Natural killer cell (primary cell): ENCODE measurements around the gene SIK3. TPM values are rescaled to one million over a fixed set of nuclear protein-coding genes. Genes with fewer than 3 reads are reported as not detected.

Experiments
- ATAC-seq, 3 donors: fragments of 150-1000 bp in 2 of 3; fragments of 200-7000 bp in 1 of 3; cut with Tn5 transposase; 1 replicate in 1 of 3; 2 replicates in 2 of 3; pipeline ENCODE4 v1.10.0; 2021; ENCODE audit warnings: mild to moderate bottlenecking in 2 of 3, moderate library complexity in 2 of 3
- DNase-seq, 2 donors: peaks; one replicate each; pipeline versions ENCODE4 v3.0.0 to v3.0.0-alpha.2; 2013 to 2021; ENCODE audit warnings: mixed read lengths in 1 of 2
- H3K27ac ChIP-seq: one replicate; pipeline ENCODE4 v1.5.1; 2013; ENCODE audit warnings: mild to moderate bottlenecking, low read length
- H3K27me3 ChIP-seq: one replicate; pipeline ENCODE4 v1.6.1; 2013; ENCODE audit warnings: low read length; ENCODE audit not compliant: control insufficient read depth, insufficient read depth
- H3K36me3 ChIP-seq: one replicate; pipeline ENCODE4 v1.6.1; 2013; ENCODE audit warnings: low read length; ENCODE audit not compliant: control insufficient read depth, insufficient read depth
- H3K4me1 ChIP-seq: one replicate; pipeline ENCODE4 v1.6.1; 2013; ENCODE audit warnings: low read length; ENCODE audit not compliant: control insufficient read depth, insufficient read depth
- H3K4me3 ChIP-seq: one replicate; pipeline ENCODE4 v1.5.1; 2013; ENCODE audit warnings: low read length
- H3K9me3 ChIP-seq: one replicate; pipeline ENCODE4 v1.6.1; 2013; ENCODE audit warnings: low read length; ENCODE audit not compliant: control insufficient read depth, insufficient read depth
- H3K27ac Mint-ChIP-seq, 2 donors: one replicate each; pipeline ENCODE4 v1.8.0; 2022; ENCODE audit warnings: mild to moderate bottlenecking in 2 of 2, mixed read lengths in 2 of 2, moderate library complexity in 1 of 2
- H3K27me3 Mint-ChIP-seq, 2 donors: one replicate each; pipeline ENCODE4 v1.8.0; 2022; ENCODE audit warnings: low read depth in 2 of 2, mixed read lengths in 2 of 2
- H3K36me3 Mint-ChIP-seq: one replicate; pipeline ENCODE4 v1.8.0; 2022; ENCODE audit warnings: mixed read lengths
- H3K4me1 Mint-ChIP-seq, 2 donors: one replicate each; pipeline ENCODE4 v1.8.0; 2022; ENCODE audit warnings: mixed read lengths in 2 of 2
- H3K4me3 Mint-ChIP-seq: one replicate; pipeline ENCODE4 v1.8.0; 2022; ENCODE audit warnings: mild to moderate bottlenecking, moderate library complexity, mixed read lengths
- H3K9me3 Mint-ChIP-seq, 2 donors: one replicate each; pipeline ENCODE4 v1.8.0; 2022; ENCODE audit warnings: mixed read lengths in 2 of 2
- WGBS: methylation state at CpG from one replicate; pipeline ENCODE4 v1.1.7; 2013; ENCODE audit warnings: missing lambda C conversion rate; ENCODE audit not compliant: insufficient coverage; 5-methylcytosine and 5-hydroxymethylcytosine counted together
- intact Hi-C: fragments of 100-400 bp; cut with micrococcal nuclease; formaldehyde crosslinking; loops from one replicate; pipeline ENCODE4 v1.14.2; 2022
- total RNA-seq, 4 donors: library from RNA; stranded (reverse); fragments of 120-200 nt in 1 of 4; gene quantifications; one replicate each; pipeline versions ENCODE4 v1.2.3 to v1.2.4, GENCODE V29; 2013 to 2022
- TF ChIP-seq, protein P1 (sequence below): fragments of 200-600 bp; IDR thresholded peaks from one replicate; pipeline ENCODE4 v1.8.0; 2022; ENCODE audit warnings: antibody characterized with exemption

The SIK3 gene
- total RNA-seq, 3 donors from 2014 or later (not counting 1 experiment from before 2014, with no cell fraction given): 71.6 to 120 (median 119) TPM

- WGBS: 100% methylated on average over 1 of the region's 1 CpG
- no peaks in the 10 kb centered on the region for H3K36me3 Mint-ChIP-seq
- ATAC-seq: no peak
- H3K4me3 ChIP-seq: no peak overlapping the region
- no peaks in the 10 kb centered on the region for H3K9me3 ChIP-seq
- no peak overlapping the region for H3K27ac ChIP-seq
- no peak overlapping the region for H3K4me3 Mint-ChIP-seq
- TF ChIP-seq, protein P1, sequence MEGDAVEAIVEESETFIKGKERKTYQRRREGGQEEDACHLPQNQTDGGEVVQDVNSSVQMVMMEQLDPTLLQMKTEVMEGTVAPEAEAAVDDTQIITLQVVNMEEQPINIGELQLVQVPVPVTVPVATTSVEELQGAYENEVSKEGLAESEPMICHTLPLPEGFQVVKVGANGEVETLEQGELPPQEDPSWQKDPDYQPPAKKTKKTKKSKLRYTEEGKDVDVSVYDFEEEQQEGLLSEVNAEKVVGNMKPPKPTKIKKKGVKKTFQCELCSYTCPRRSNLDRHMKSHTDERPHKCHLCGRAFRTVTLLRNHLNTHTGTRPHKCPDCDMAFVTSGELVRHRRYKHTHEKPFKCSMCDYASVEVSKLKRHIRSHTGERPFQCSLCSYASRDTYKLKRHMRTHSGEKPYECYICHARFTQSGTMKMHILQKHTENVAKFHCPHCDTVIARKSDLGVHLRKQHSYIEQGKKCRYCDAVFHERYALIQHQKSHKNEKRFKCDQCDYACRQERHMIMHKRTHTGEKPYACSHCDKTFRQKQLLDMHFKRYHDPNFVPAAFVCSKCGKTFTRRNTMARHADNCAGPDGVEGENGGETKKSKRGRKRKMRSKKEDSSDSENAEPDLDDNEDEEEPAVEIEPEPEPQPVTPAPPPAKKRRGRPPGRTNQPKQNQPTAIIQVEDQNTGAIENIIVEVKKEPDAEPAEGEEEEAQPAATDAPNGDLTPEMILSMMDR: no peak
- DNase-seq: no peak
- H3K36me3 ChIP-seq: no peaks in the 10 kb centered on the region
- H3K4me1 Mint-ChIP-seq: peaks cover 28 to 36% of the 10 kb centered on the region in 2 donors
- H3K9me3 Mint-ChIP-seq: no peaks in the 10 kb centered on the region
- peaks cover 14% of the 10 kb centered on the region for H3K4me1 ChIP-seq
- no peaks in the 10 kb centered on the region for H3K27me3 Mint-ChIP-seq
- no peaks in the 10 kb centered on the region for H3K27me3 ChIP-seq
- no peak overlapping the region for H3K27ac Mint-ChIP-seq
- intact Hi-C loops: no loop called here
These were observed 122.6 kb downstream of the SIK3 start for GRCh38 chr11:116975661-116976060.

DNA sequence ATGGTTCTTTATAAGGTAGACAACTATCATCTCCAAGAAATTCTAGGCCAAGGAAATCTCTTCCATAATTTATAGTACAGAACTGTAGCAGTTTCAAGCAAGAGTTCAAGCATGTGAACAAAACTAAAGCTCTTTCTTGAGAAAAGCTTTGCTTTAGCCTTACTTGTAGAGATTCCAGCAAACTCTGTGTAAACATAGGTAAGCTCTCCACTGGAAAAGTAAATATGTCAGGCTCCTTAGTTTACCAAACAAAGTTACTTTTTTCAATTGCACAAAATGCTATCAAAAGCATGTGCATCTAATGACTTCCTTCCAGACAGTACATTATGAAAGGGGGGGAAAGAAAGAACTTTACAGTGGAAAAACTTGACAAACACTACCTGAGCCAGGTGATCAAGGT is 125.0 kb downstream of the SIK3 start:
- peaks cover 23 to 35% of the 10 kb centered on the region in 2 donors for H3K4me1 Mint-ChIP-seq
- ATAC-seq: no peak
- H3K27ac ChIP-seq: no peak overlapping the region

DNA sequence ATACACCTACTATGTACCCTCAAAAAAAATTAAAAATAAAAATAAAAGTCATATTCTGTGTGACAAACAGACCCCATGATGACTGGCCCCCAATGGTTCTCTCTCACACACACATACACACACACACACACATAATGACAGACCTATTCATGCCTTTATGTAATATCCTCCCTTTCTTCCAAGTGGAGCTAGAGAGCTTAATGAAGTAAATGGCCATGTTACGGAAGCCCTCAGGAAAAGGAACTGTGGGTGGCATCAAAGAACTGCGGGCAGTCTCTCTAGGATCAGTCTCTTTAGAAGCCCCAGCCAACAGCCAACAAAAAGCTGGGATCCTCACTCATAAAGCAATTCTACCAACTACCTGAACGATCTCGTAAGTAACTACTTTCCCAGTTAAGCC is 125.5 kb downstream of the SIK3 start:
- no peak overlapping the region for H3K4me3 ChIP-seq
- H3K4me3 Mint-ChIP-seq: no peak overlapping the region
- H3K36me3 ChIP-seq: no peaks in the 10 kb centered on the region
- peak overlapping the region in 1 of 2 donors; percentile 31 for H3K27ac Mint-ChIP-seq
- 76% methylated on average over 4 of the region's 4 CpGs for WGBS
- TF ChIP-seq, protein P1: no peak
- no peak for ATAC-seq
- H3K36me3 Mint-ChIP-seq: no peaks in the 10 kb centered on the region
- intact Hi-C loops: no loop called here
- H3K27me3 Mint-ChIP-seq: no peaks in the 10 kb centered on the region
- H3K4me1 ChIP-seq: peaks cover 8% of the 10 kb centered on the region
- DNase-seq: no peak
- H3K27me3 ChIP-seq: no peaks in the 10 kb centered on the region
- no peaks in the 10 kb centered on the region for H3K9me3 ChIP-seq
- no peaks in the 10 kb centered on the region for H3K9me3 Mint-ChIP-seq
- no peak overlapping the region for H3K27ac ChIP-seq
- H3K4me1 Mint-ChIP-seq: peaks cover 23 to 35% of the 10 kb centered on the region in 2 donors

More for the DNA sequence above, 125.0 kb downstream of the SIK3 start:
- DNase-seq: no peak
- H3K36me3 ChIP-seq: no peaks in the 10 kb centered on the region
- intact Hi-C loops: no loop called here
- no peaks in the 10 kb centered on the region for H3K27me3 Mint-ChIP-seq
- no peaks in the 10 kb centered on the region for H3K27me3 ChIP-seq
- H3K9me3 Mint-ChIP-seq: no peaks in the 10 kb centered on the region
- no peak overlapping the region for H3K4me3 ChIP-seq
- H3K27ac Mint-ChIP-seq: peak overlapping the region in 1 of 2 donors; percentile 31
- H3K36me3 Mint-ChIP-seq: no peaks in the 10 kb centered on the region
- H3K9me3 ChIP-seq: no peaks in the 10 kb centered on the region
- peaks cover 8% of the 10 kb centered on the region for H3K4me1 ChIP-seq
- no peak overlapping the region for H3K4me3 Mint-ChIP-seq
- TF ChIP-seq, protein P1: no peak
